ENCODE results near the gene UTS2B. TPM values are rescaled to one million over a fixed set of nuclear protein-coding genes. Genes with fewer than 3 reads are reported as not detected.

UTS2B gene
- total RNA-seq, 1 experiment from 2014 or later = 0.52 TPM

DNA sequence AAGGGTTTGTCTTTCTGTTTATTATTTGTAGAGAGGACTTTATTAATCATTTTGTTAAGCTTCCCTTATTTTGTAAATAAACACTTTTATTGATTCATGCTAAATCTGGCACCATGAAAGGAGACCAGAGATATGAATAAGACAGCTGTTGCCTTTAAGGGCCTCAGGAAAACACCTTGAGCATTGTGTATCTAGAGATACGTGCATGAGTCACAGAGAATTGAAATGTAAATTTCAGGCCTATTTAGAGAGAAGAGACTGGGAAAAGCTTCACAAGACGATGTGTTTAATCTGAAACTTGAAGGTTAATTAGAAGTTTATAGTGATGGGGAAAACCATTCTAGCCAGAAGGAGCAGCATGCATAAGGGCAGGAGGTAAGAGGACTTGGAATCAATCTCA lies 28.6 kb upstream of the UTS2B start:
- intact Hi-C loops (cut with micrococcal nuclease; ENCODE audit: unreplicated experiment) = no loop called here
- Histone ChIP-seq H3K27me3 (replicated peaks; ENCODE audit: control insufficient read depth, insufficient read depth, low read length) (no peaks in the 10 kb centered on the region), H3K9me3 (no peaks in the 10 kb centered on the region), H3K36me3 (ENCODE audit: control insufficient read depth, insufficient read depth, low read length) (no peaks in the 10 kb centered on the region), H3K4me1 (peaks cover 18% of the 10 kb centered on the region; the same call in 1 of the 2 replicates), H3K4me3 (ENCODE audit: low read depth, low read length) (no peak overlapping the region)
- BruUV-seq (replicated peaks) = no TSS peak
- ChIA-PET CTCF (no interaction called here), POLR2A (no interaction called here)
- Mint-ChIP-seq H3K27ac (ENCODE audit: unreplicated experiment) (no peak overlapping the region), H3K4me3 (ENCODE audit: unreplicated experiment) (no peak overlapping the region), H3K9me3 (ENCODE audit: unreplicated experiment) (no peaks in the 10 kb centered on the region), H3K27me3 (ENCODE audit: insufficient read depth, unreplicated experiment) (no peaks in the 10 kb centered on the region), H3K36me3 (ENCODE audit: insufficient read depth, unreplicated experiment) (peaks cover 29% of the 10 kb centered on the region), H3K4me1 (ENCODE audit: low read depth, unreplicated experiment) (peaks cover 16% of the 10 kb centered on the region)
- TF ChIP-seq, protein P1, sequence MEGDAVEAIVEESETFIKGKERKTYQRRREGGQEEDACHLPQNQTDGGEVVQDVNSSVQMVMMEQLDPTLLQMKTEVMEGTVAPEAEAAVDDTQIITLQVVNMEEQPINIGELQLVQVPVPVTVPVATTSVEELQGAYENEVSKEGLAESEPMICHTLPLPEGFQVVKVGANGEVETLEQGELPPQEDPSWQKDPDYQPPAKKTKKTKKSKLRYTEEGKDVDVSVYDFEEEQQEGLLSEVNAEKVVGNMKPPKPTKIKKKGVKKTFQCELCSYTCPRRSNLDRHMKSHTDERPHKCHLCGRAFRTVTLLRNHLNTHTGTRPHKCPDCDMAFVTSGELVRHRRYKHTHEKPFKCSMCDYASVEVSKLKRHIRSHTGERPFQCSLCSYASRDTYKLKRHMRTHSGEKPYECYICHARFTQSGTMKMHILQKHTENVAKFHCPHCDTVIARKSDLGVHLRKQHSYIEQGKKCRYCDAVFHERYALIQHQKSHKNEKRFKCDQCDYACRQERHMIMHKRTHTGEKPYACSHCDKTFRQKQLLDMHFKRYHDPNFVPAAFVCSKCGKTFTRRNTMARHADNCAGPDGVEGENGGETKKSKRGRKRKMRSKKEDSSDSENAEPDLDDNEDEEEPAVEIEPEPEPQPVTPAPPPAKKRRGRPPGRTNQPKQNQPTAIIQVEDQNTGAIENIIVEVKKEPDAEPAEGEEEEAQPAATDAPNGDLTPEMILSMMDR (IDR thresholded peaks at IDR 0.05; ENCODE audit: insufficient read depth in 1 of 2, low read depth in 1 of 2, low read length in 1 of 2, severe bottlenecking in 1 of 2, unreplicated experiment in 1 of 2) = no peak
- DNase-seq = no peak

DNA sequence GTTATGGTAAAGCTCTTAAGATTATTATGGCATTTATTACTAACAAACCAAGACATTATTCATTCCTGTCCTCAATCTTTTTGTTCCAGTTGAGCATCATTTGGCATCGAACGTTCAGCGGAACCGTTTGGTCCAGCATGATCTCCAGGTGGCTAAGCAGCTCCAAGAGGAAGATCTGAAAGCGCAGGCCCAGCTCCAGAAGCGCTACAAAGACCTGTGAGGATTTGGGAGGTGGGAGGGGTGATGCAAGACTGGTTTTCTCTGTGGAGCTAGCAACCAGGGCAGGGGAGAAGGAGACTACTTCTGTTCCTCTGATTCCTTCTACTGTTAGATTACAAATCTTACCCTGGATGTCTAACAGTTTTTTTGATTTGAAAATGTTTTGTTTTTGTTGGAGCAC lies 27.6 kb upstream of the UTS2B start:
- Mint-ChIP-seq H3K27me3 (ENCODE audit: insufficient read depth, unreplicated experiment) (no peaks in the 10 kb centered on the region), H3K4me3 (ENCODE audit: unreplicated experiment) (no peak overlapping the region), H3K27ac (ENCODE audit: unreplicated experiment) (no peak overlapping the region), H3K9me3 (ENCODE audit: unreplicated experiment) (no peaks in the 10 kb centered on the region), H3K4me1 (ENCODE audit: low read depth, unreplicated experiment) (peaks cover 16% of the 10 kb centered on the region), H3K36me3 (ENCODE audit: insufficient read depth, unreplicated experiment) (peaks cover 29% of the 10 kb centered on the region)
- intact Hi-C loops (cut with micrococcal nuclease; ENCODE audit: unreplicated experiment) = no loop called here
- Histone ChIP-seq H3K4me1 (peaks cover 15% of the 10 kb centered on the region; the same call in 1 of the 2 replicates), H3K4me3 (ENCODE audit: low read depth, low read length) (no peak overlapping the region), H3K27me3 (replicated peaks; ENCODE audit: control insufficient read depth, insufficient read depth, low read length) (no peaks in the 10 kb centered on the region), H3K9me3 (no peaks in the 10 kb centered on the region), H3K36me3 (ENCODE audit: control insufficient read depth, insufficient read depth, low read length) (no peaks in the 10 kb centered on the region)
- CTCF ChIA-PET = no interaction called here
- BruUV-seq (replicated peaks) = no TSS peak
- TF ChIP-seq, protein P1 (IDR thresholded peaks at IDR 0.05; ENCODE audit: insufficient read depth in 1 of 2, low read depth in 1 of 2, low read length in 1 of 2, severe bottlenecking in 1 of 2, unreplicated experiment in 1 of 2) = no peak
- no peak for DNase-seq
- POLR2A ChIA-PET = no interaction called here

DNA sequence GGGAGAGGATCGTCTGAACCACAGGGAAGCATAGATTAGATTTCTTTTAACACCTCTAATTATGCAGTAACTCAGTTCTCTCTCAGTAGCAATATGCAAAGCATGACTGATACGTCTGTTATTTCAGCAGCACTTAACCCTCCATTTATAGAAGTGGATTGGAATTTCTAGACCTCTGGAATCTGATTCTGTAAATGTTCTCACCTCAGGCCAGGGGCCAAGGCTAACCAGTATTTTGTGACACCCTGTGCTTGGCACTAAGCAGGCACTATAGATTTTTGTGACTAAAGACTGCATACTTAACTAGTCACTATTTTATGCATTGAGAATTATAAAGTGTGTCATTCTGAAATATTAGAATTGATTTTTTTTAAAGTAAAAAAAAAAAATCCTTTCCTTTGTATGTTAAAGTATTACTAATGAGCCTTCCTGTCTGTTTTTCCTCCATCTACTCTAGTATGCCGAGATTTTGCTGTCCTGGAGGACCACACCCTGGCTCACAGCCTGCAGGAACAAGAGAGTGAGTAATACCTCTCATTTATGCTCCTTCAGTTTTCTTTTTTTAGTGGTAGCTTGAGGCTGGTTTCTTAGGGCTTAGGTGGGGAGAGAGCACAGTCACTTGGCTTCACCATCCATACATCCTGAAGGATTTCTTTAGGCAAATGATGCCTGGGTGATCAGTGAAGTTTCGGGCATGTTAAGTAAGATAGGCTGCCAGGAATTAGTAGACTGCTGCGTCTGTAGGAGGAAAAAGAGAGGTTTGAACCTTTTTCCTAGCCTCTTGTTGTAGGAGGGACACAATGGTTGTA lies 26.5 kb upstream of the UTS2B start:
- peaks cover 15% of the 10 kb centered on the region; the same call in 1 of the 2 replicates for H3K4me1 ChIP-seq
- no peaks in the 10 kb centered on the region for H3K9me3 Mint-ChIP-seq (ENCODE audit: unreplicated experiment)
- TF ChIP-seq, protein P1 (IDR thresholded peaks at IDR 0.05; ENCODE audit: insufficient read depth in 1 of 2, low read depth in 1 of 2, low read length in 1 of 2, severe bottlenecking in 1 of 2, unreplicated experiment in 1 of 2) = no peak
- POLR2A ChIA-PET = no interaction called here
- no TSS peak for BruUV-seq (replicated peaks)
- no peaks in the 10 kb centered on the region for H3K9me3 ChIP-seq
- no peaks in the 10 kb centered on the region for H3K27me3 Mint-ChIP-seq (ENCODE audit: insufficient read depth, unreplicated experiment)
- no peak overlapping the region for H3K4me3 ChIP-seq (ENCODE audit: low read depth, low read length)
- no peaks in the 10 kb centered on the region for H3K36me3 ChIP-seq (ENCODE audit: control insufficient read depth, insufficient read depth, low read length)
- H3K4me3 Mint-ChIP-seq (ENCODE audit: unreplicated experiment) = no peak overlapping the region
- peaks cover 24% of the 10 kb centered on the region for H3K36me3 Mint-ChIP-seq (ENCODE audit: insufficient read depth, unreplicated experiment)
- no peak overlapping the region for H3K27ac Mint-ChIP-seq (ENCODE audit: unreplicated experiment)
- DNase-seq = no peak
- CTCF ChIA-PET = no interaction called here
- intact Hi-C loops (cut with micrococcal nuclease; ENCODE audit: unreplicated experiment) = no loop called here
- H3K4me1 Mint-ChIP-seq (ENCODE audit: low read depth, unreplicated experiment) = peaks cover 16% of the 10 kb centered on the region
- H3K27me3 ChIP-seq (replicated peaks; ENCODE audit: control insufficient read depth, insufficient read depth, low read length) = no peaks in the 10 kb centered on the region

Measured in Caco-2 (cell line).